Activated T-cell treated with anti-CD3 and anti-CD28 coated beads, Interleukin-2, amount 50 U/mL, for 4 hours (primary cell): ENCODE measurements around the gene PHC3. TPM values are rescaled to one million over a fixed set of nuclear protein-coding genes. Genes with fewer than 3 reads are reported as not detected.
"Not testable (repeated sequence)": the region's sequence is repeated elsewhere in the genome, so short reads cannot be mapped to it uniquely, and the experiment has no call there.

Source experiments
- ATAC-seq, 2 donors: fragments of 200-7000 bp; cut with Tn5 transposase; one replicate each; pipeline ENCODE4 v1.10.0; 2021
- DNase-seq: peaks from one replicate; pipeline ENCODE4 v3.0.0-alpha.2; 2020
- H3K27me3 Mint-ChIP-seq: one replicate; pipeline ENCODE4 v1.8.0; 2021; ENCODE audit warnings: low read depth, mixed read lengths
- H3K36me3 Mint-ChIP-seq: one replicate; pipeline ENCODE4 v1.8.0; 2022; ENCODE audit warnings: mixed read lengths; ENCODE audit not compliant: insufficient read depth
- H3K4me1 Mint-ChIP-seq: one replicate; pipeline ENCODE4 v1.8.0; 2021; ENCODE audit warnings: low read depth, mixed read lengths
- H3K4me3 Mint-ChIP-seq: one replicate; pipeline ENCODE4 v1.8.0; 2021; ENCODE audit warnings: mild to moderate bottlenecking, moderate library complexity, mixed read lengths
- H3K9me3 Mint-ChIP-seq: one replicate; pipeline ENCODE4 v1.8.0; 2021; ENCODE audit warnings: mixed read lengths
- total RNA-seq, 3 donors: library from RNA; stranded (reverse); gene quantifications; one replicate each; pipeline ENCODE4 v1.2.1, GENCODE V29; 2021

The PHC3 gene
- total RNA-seq, 3 donors from 2014 or later = 48.5 to 48.7 (median 48.5) TPM

DNA sequence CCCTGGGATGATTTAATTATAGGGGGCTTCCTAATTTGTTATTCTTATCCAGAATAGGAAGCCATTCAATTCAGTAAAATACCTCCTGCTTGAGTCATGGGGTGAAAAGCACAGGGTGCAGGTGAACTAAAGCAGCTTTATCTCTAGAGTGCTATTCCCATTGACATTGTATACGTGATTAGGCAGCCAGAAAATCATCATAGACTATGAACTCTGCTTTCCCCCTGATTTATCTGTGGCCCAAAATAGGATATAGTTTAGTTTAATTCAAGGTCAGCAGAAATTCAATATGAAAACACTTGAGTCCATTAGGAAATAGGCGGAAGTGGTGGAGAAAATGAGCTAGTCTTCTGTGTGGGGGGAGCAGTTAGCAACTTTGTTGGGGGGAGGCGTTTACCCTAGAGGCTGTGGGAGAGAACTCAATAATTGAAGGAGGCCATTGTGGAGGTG, 22.5 kb upstream of the PHC3 start:
- ATAC-seq (no peak), DNase-seq (no peak)
- peaks cover 19% of the 10 kb centered on the region for H3K27me3 Mint-ChIP-seq
- H3K9me3 Mint-ChIP-seq = no peaks in the 10 kb centered on the region
- H3K4me3 Mint-ChIP-seq = no peak overlapping the region
- H3K4me1 Mint-ChIP-seq = peaks cover 2% of the 10 kb centered on the region
- no peaks in the 10 kb centered on the region for H3K36me3 Mint-ChIP-seq

DNA sequence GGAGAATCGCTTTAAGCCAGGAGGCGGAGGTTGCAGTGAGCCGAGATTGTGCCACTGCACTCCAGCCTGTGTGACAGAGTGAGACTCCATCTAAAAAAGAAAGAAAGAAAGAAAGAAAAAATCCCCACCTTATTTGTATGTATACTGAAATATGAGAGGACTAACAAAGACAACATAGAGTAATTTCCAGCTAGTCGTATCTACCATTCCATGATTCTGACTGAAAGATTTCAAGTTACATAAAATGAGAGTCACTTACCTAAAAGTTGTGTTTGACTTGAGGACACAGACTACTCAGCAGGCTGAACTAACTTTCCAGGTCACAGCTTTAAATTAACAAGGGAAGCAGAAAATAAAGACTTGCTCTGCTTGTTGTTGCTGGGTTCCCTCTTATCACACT, 21.9 kb upstream of the PHC3 start:
- ATAC-seq = peak in 1 of 2 donors; percentile 32
- H3K9me3 Mint-ChIP-seq = no peaks in the 10 kb centered on the region
- peaks cover 2% of the 10 kb centered on the region for H3K4me1 Mint-ChIP-seq
- no peak overlapping the region for H3K4me3 Mint-ChIP-seq
- no peaks in the 10 kb centered on the region for H3K36me3 Mint-ChIP-seq
- no peak for DNase-seq
- peaks cover 19% of the 10 kb centered on the region for H3K27me3 Mint-ChIP-seq

DNA sequence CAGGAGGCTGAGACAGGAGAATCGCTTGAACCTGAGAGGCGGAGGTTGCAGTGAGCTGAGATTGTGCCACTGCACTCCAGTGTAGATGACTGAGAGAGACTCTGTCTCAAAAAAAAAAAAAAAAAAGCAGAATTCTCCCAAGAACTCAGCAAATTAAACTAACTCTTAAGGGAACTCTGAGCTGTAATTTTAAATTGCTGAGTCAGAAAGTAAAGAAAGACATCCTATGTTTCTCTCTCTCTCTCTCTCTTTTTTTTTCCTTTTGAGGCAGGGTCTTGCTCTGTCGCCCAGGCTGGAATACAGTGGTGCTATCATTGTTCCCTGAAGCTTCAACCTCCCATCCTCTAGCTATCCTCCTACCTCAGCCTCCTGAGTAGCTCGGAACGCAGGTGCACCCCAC, 20.0 kb upstream of the PHC3 start:
- peaks cover 2% of the 10 kb centered on the region for H3K4me1 Mint-ChIP-seq
- no peak for ATAC-seq
- no peak overlapping the region for H3K4me3 Mint-ChIP-seq
- H3K9me3 Mint-ChIP-seq = no peaks in the 10 kb centered on the region
- no peaks in the 10 kb centered on the region for H3K36me3 Mint-ChIP-seq
- no peak for DNase-seq
- H3K27me3 Mint-ChIP-seq = peaks cover 16% of the 10 kb centered on the region

DNA sequence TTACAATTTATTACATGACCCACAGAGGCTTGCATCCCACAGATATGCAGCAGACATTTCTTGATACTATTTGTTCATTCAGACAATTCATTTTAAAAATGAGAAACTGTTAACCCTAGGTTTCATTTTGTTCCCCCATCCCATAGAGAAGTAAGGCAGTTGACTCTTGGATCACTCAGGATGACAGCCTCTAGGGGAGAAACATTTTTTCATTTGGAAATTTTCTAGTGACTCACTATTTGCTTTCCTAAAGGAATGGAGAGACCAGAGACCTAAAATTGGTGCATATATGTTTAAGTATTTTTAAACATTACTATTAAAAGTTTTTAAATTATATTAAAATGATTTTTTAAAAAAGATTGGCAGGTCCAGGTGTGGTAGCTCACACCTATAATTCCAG, 19.5 kb upstream of the PHC3 start:
- H3K9me3 Mint-ChIP-seq = no peaks in the 10 kb centered on the region
- H3K4me3 Mint-ChIP-seq = no peak overlapping the region
- DNase-seq (no peak), ATAC-seq (no peak)
- peaks cover 2% of the 10 kb centered on the region for H3K4me1 Mint-ChIP-seq
- H3K36me3 Mint-ChIP-seq = no peaks in the 10 kb centered on the region
- H3K27me3 Mint-ChIP-seq = peaks cover 13% of the 10 kb centered on the region

DNA sequence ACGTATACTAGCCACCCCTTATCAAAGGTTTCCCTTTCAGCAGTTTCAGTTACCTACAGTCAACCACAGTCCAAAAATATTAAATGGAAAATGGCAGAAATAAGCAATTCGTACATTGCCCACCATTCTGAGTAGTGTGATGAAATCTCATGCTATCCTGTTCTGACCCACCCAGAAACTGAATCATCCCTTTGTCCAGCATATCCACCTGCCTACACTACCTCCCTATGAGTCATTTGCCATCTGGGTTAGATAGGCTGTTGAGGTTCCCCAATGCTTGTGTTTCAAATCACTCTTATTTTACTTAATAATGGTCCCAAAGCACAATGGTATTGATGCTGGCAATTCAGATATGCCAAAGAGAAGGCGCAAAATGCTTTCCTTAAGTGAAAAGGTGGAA, 15.3 kb upstream of the PHC3 start:
- Mint-ChIP-seq H3K4me3 (no peak overlapping the region), H3K9me3 (no peaks in the 10 kb centered on the region), H3K27me3 (peaks cover 3% of the 10 kb centered on the region), H3K36me3 (no peaks in the 10 kb centered on the region), H3K4me1 (peaks cover 2% of the 10 kb centered on the region)
- ATAC-seq (no peak), DNase-seq (no peak)

DNA sequence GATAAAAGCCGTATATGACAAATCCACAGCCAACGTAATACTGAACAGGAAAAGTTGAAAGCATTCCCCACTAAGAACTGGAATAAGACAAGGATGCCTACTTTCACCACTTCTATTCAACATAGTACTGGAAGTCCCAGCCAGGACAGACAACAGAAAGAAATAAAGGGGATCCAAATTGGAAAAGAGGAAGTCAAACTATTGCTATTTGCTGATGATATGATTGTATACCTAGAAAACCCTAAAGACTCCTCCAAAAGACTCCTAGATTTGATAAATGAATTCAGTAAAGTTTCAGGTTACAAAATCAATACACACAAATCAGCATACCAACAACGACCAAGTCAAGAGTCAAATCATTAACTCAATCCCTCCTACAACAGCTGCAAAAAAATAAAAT, 14.2 kb upstream of the PHC3 start:
- not testable (repeated sequence) for H3K36me3 Mint-ChIP-seq, H3K9me3 Mint-ChIP-seq, ATAC-seq, H3K4me1 Mint-ChIP-seq, H3K27me3 Mint-ChIP-seq, H3K4me3 Mint-ChIP-seq, DNase-seq

DNA sequence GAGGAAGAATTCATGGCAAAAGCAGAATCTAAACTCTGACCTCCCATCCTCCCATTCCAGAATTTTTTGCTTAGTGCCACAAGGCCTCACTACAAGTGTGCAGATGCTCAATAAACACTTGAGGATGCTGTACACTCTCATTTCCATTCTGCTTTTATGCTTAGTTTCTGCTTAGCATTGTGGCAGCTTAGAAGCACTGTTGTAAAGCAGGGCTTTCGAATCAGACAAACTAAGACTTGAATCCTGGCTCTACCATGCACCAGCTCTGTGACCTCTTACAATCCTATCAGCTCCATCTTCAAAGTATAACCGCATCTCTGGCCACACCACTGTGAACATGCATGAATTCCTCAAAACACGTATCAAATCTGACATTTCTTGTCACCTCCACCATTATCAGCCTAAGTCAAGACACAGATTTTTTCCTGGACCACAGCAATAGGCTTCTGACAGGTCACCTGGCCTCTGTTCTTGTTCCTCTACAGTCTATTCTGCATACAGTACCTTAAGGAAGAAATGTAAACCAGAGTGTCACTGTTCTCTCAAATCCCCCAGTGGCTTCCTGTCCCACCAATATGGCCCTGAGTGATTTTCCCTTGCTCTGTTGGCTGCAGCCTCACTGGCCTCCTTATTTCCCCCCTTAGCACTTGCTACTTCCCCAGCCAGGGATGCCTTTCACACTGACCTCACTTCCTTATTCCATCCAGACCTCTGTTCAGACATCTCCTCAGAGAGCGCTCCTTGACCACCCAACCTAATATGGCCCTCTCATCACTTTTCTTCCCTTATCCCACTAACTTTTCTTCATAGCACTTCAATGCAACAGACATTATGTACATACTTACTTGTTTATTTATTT, 8.1 kb upstream of the PHC3 start:
- H3K4me1 Mint-ChIP-seq = peaks cover 7% of the 10 kb centered on the region
- no peak for DNase-seq
- H3K4me3 Mint-ChIP-seq = no peak overlapping the region
- H3K9me3 Mint-ChIP-seq = no peaks in the 10 kb centered on the region
- no peaks in the 10 kb centered on the region for H3K36me3 Mint-ChIP-seq
- no peak for ATAC-seq
- H3K27me3 Mint-ChIP-seq = no peaks in the 10 kb centered on the region

DNA sequence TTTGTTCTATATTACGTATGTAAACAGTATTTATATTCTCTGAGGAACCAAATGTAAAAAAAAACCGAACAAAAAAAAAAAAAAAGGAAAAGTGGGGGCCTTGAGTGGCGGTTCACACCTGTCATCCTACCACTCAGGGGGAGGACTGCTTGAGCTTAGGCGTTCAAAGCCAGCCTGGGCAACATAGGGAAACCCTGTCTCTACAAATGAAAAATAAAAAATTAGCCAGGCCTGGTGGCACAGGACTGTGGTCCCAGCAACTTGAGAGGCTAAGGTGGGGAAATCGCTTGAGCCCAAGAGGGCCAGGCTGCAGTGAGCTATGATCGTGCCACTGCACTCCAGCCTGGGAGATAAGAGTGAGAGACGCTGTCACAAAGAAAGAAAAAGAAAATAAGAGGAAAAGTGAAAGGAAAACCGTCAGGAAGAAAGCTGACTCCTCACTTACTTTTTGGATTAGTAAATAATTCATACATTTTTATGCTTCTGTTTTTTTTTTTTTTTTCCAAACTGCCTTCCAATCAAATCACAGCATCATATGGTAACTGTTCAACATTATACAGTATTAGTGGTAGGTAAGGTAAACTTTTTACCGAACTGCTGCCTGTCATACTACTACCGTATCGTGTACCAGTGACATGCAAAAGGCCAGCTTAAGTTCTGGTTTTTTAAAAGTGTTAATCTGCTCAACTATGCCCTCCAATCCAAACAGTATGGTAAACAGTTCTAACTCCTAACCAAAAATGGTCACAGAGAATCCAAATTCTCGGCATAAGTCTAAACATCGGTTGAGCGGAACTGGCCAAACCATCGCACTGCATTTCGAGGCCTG, 1.2 kb downstream of the PHC3 start:
- Mint-ChIP-seq H3K36me3 (peaks cover 18% of the 10 kb centered on the region), H3K4me3 (peak overlapping the region; percentile 96), H3K9me3 (no peaks in the 10 kb centered on the region), H3K4me1 (peaks cover 32% of the 10 kb centered on the region), H3K27me3 (no peaks in the 10 kb centered on the region)
- DNase-seq (no peak), ATAC-seq (peak; percentile 39 to 41)

DNA sequence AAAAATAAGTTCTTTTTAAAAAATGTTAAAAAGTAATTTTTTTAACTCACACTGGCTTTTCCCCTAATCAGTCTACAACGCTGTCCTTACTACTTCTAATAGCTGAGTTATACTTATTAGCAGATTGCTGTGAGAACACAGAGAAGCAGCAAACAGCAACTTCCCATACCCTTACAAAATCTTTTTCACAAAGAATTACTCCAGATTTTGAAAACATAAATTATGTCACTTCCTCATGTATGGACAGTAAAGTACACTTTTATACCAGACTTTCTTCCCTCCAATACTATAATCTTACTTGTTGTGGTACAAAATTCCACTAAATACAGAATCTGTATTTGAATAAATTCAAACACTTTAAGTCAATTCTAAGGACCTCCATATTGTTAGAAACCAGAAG, 2.1 kb downstream of the PHC3 start:
- Mint-ChIP-seq H3K4me1 (peaks cover 39% of the 10 kb centered on the region), H3K9me3 (no peaks in the 10 kb centered on the region)

DNA sequence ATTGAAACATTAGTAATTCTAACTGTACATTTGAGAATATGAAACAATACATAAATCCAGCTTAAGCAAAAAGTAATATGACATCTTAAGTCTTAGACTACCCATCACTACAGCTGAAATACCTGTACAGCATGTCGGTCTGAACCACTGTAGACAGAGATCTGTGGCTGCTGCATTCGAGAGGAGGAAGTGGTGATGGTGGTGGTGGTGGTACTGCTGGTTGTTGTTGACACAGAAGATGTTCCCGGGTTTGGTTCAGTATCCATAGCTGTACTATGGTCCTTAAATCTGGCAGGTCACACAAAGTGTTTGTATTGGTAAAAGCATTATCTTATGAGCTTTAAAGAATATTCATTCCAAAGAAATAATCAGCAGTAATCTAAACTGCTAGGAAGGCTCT, 2.9 kb downstream of the PHC3 start:
- DNase-seq (peak; percentile 10), ATAC-seq (no peak)
- Mint-ChIP-seq H3K36me3 (peaks cover 25% of the 10 kb centered on the region), H3K4me3 (peak overlapping the region; percentile 65), H3K9me3 (no peaks in the 10 kb centered on the region), H3K4me1 (peaks cover 41% of the 10 kb centered on the region), H3K27me3 (no peaks in the 10 kb centered on the region)

More for the DNA sequence above, 2.1 kb downstream of the PHC3 start:
- no peak for DNase-seq
- no peak for ATAC-seq
- Mint-ChIP-seq H3K4me3 (peak overlapping the region; percentile 96), H3K27me3 (no peaks in the 10 kb centered on the region), H3K36me3 (peaks cover 23% of the 10 kb centered on the region)

DNA sequence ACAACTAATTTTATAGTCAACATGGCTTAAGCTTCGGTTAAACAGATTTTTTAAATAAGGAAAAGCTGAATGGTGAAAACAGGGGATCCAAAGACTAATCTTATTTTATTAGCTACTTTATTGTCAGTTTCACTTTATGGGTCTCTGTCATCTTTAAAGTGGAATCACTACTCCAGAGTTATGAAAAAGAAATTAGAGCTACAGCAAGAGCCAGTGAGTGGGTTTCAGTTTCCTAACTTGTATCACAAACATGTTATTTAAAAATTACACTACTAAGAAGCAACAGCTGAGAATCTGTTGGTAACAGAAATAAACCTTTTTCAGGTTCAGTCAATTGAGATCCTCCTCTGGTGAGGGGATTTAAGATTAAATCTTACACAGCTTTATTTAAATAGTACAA, 10.0 kb downstream of the PHC3 start:
- peak; percentile 81 for ATAC-seq
- peak overlapping the region; percentile 60 for H3K4me3 Mint-ChIP-seq

DNA sequence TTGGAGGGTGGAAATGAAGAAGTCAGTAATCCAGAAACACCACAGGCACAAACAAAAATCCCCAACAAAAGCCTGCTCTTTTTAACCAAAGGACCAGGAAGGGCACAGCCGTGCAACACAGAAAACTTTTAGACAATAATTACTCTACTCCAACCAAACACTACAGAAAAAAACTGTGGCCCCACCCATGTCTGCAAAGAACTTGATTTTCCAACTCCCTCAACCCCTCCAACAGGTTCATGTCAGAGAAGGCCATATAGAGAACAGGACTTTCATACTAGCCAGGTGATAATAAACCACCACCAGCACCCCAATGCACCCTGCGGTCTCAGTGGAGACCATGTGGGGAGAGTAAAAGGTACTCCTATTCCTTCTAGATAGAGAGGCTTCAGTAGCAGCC, 16.8 kb downstream of the PHC3 start:
- peaks cover 54% of the 10 kb centered on the region for H3K36me3 Mint-ChIP-seq
- ATAC-seq (no peak), DNase-seq (no peak)
- peaks cover 59% of the 10 kb centered on the region for H3K4me1 Mint-ChIP-seq
- no peaks in the 10 kb centered on the region for H3K9me3 Mint-ChIP-seq
- no peak overlapping the region for H3K4me3 Mint-ChIP-seq
- H3K27me3 Mint-ChIP-seq = no peaks in the 10 kb centered on the region

More for the DNA sequence above, 10.0 kb downstream of the PHC3 start:
- Mint-ChIP-seq H3K36me3 (peaks cover 47% of the 10 kb centered on the region), H3K4me1 (peaks cover 56% of the 10 kb centered on the region), H3K9me3 (no peaks in the 10 kb centered on the region), H3K27me3 (no peaks in the 10 kb centered on the region)
- DNase-seq = no peak

DNA sequence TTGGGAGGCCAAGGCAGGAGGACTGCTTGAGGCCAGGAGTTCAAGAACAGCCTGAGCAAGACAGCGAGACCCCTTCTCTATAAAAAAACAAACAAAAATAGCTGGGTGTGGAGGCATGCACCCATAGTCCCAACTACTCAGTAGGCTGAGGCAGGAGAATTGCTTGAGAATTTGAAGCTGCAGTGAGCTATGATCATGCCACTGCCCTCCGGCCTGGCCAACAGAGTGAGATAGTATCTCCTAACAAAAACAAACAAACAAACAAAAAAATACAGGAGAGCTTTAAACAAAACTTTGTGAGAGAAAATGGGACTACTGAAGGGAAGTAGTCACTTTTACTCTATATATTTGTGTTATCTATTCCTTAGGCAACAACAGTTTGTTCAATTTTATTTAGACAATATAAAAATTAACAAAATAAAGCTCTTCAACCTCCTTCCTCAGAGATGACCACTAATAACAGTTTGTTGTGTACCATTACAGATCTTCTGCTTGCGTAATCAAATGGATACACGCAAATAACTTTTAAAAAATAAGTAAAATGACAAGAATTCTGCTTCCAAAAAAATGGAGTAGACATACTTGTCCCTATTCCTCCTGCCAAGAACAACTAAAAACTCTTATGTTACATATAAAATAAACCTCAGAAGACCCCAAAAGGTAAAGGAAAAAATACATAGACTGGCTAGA, 17.4 kb downstream of the PHC3 start:
- Mint-ChIP-seq H3K9me3 (no peaks in the 10 kb centered on the region), H3K4me1 (peaks cover 60% of the 10 kb centered on the region), H3K36me3 (peaks cover 52% of the 10 kb centered on the region), H3K27me3 (no peaks in the 10 kb centered on the region), H3K4me3 (no peak overlapping the region)
- no peak for ATAC-seq
- no peak for DNase-seq

DNA sequence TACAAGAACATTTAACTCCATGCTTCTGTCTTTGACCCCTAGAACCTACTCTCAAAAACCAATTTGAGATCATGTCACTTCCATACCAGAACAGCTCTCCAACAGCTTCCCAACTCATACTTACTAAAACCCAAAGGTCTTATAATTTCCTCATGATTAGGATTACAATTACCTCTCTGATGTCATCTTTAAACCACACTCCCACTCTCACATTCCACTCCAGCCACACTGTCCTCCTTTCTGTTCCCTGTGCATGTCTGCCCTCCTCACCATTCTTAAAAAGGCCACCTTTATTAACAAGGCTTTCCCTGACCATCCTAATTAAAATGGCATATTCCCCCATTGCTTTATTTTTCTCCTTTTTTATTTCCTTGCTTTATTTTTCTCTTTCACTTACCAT, 18.9 kb downstream of the PHC3 start:
- peaks cover 43% of the 10 kb centered on the region for H3K36me3 Mint-ChIP-seq

More for the DNA sequence above, 18.9 kb downstream of the PHC3 start:
- no peak for ATAC-seq
- no peak for DNase-seq
- Mint-ChIP-seq H3K27me3 (no peaks in the 10 kb centered on the region), H3K4me1 (peaks cover 57% of the 10 kb centered on the region), H3K4me3 (no peak overlapping the region), H3K9me3 (no peaks in the 10 kb centered on the region)
